ENCODE measurements around the gene TRPM3. TPM values are rescaled to one million over a fixed set of nuclear protein-coding genes. Genes with fewer than 3 reads are reported as not detected.

Gene TRPM3
- total RNA-seq, 1 experiment from 2014 or later: 0.26 TPM

DNA sequence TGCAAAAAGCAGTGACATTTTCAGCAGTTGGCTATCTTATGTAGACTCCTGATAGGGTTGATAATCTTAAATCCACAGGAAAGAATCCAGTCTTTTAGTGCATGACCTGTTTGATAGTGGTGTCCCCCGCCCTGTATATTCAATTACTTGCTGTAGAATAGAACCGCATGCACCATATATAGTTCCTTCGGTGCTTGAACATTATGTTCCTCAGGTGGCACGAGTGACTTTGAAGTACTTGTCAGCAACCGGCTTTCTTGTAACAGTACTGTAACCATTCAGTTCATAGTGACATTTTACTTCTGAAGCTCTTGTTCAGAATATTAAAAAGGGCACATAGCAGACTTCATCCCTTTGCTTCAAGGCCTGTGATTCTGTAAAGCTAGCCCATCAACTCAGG lies 543.8 kb downstream of the TRPM3 start:
- TF ChIP-seq, protein P1, sequence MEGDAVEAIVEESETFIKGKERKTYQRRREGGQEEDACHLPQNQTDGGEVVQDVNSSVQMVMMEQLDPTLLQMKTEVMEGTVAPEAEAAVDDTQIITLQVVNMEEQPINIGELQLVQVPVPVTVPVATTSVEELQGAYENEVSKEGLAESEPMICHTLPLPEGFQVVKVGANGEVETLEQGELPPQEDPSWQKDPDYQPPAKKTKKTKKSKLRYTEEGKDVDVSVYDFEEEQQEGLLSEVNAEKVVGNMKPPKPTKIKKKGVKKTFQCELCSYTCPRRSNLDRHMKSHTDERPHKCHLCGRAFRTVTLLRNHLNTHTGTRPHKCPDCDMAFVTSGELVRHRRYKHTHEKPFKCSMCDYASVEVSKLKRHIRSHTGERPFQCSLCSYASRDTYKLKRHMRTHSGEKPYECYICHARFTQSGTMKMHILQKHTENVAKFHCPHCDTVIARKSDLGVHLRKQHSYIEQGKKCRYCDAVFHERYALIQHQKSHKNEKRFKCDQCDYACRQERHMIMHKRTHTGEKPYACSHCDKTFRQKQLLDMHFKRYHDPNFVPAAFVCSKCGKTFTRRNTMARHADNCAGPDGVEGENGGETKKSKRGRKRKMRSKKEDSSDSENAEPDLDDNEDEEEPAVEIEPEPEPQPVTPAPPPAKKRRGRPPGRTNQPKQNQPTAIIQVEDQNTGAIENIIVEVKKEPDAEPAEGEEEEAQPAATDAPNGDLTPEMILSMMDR (conservative IDR thresholded peaks at IDR 0.05): no peak
- TF ChIP-seq EZH2 (IDR thresholded peaks at IDR 0.05; ENCODE audit: low read depth): no peak
- ChIA-PET CTCF (no interaction called here), POLR2A (ENCODE audit: unreplicated experiment) (no interaction called here)
- H4K20me1 ChIP-seq (ENCODE audit: insufficient read depth): no peaks in the 10 kb centered on the region
- H3K4me3 ChIP-seq: no peak overlapping the region
- no peak overlapping the region for H3K27ac ChIP-seq
- 0 out of 2 replicates have a peak overlapping the region, but pooled peaks have one; percentile 12 for H3K4me2 ChIP-seq
- no peaks in the 10 kb centered on the region for H3K9me2 ChIP-seq (ENCODE audit: insufficient read depth)
- no TSS peak for BruUV-seq (replicated peaks)
- intact Hi-C loops (cut with micrococcal nuclease; ENCODE audit: unreplicated experiment): loop anchor here (1.0 to 10.0 kb wide), 2 partner anchors 23 to 153 kb away; no protein-coding TSS in a partner anchor
- H3F3A ChIP-seq (ENCODE audit: insufficient read depth, low read depth): no peaks in the 10 kb centered on the region; the same call in 1 of the 2 replicates
- peaks cover 10% of the 10 kb centered on the region for H3K4me1 ChIP-seq (replicated peaks; ENCODE audit: insufficient read depth)
- H3K36me3 ChIP-seq (ENCODE audit: low read depth): no peaks in the 10 kb centered on the region
- no peaks in the 10 kb centered on the region for H3K27me3 ChIP-seq (ENCODE audit: insufficient read depth, low read depth)
- H3K9me3 ChIP-seq (ENCODE audit: insufficient read depth, low read depth): no peaks in the 10 kb centered on the region
- H3K79me2 ChIP-seq (ENCODE audit: low read depth): no peaks in the 10 kb centered on the region
- no peak for DNase-seq
- H2AFZ ChIP-seq: no peak overlapping the region

DNA sequence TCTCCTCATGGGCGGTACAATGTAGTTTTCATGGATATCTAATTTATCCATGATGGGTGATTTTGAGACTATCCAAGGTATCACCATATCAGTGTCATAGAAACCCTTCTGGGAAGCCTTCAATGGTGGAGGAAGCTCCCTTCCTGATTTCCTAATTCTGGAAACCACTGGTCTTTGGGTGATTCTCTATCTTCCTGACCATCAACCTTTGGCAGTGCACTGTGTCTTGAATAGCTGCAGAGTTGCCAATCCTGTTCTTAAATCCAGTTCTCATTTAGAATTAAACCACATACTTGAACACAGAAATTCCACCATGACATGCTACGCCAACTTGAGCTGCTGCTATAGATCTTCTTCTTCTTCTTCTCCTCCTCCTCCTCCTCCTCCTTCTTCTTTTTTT lies 545.3 kb downstream of the TRPM3 start:
- Histone ChIP-seq H3K9me3 (ENCODE audit: insufficient read depth, low read depth) (no peaks in the 10 kb centered on the region), H3K4me2 (no peak overlapping the region), H3K36me3 (ENCODE audit: low read depth) (no peaks in the 10 kb centered on the region), H3K27ac (no peak overlapping the region), H3F3A (ENCODE audit: insufficient read depth, low read depth) (no peaks in the 10 kb centered on the region; the same call in 1 of the 2 replicates), H4K20me1 (ENCODE audit: insufficient read depth) (no peaks in the 10 kb centered on the region), H2AFZ (no peak overlapping the region), H3K9me2 (ENCODE audit: insufficient read depth) (no peaks in the 10 kb centered on the region), H3K79me2 (ENCODE audit: low read depth) (no peaks in the 10 kb centered on the region), H3K27me3 (ENCODE audit: insufficient read depth, low read depth) (no peaks in the 10 kb centered on the region), H3K4me3 (no peak overlapping the region), H3K4me1 (replicated peaks; ENCODE audit: insufficient read depth) (peaks cover 10% of the 10 kb centered on the region)
- DNase-seq: no peak
- no peak for TF ChIP-seq EZH2 (IDR thresholded peaks at IDR 0.05; ENCODE audit: low read depth)
- TF ChIP-seq, protein P1 (conservative IDR thresholded peaks at IDR 0.05): no peak
- ChIA-PET CTCF (no interaction called here), POLR2A (ENCODE audit: unreplicated experiment) (no interaction called here)
- intact Hi-C loops (cut with micrococcal nuclease; ENCODE audit: unreplicated experiment): loop anchor here (10.0 kb wide), 1 partner anchor 151 kb away; no protein-coding TSS in a partner anchor
- BruUV-seq (replicated peaks): no TSS peak

DNA sequence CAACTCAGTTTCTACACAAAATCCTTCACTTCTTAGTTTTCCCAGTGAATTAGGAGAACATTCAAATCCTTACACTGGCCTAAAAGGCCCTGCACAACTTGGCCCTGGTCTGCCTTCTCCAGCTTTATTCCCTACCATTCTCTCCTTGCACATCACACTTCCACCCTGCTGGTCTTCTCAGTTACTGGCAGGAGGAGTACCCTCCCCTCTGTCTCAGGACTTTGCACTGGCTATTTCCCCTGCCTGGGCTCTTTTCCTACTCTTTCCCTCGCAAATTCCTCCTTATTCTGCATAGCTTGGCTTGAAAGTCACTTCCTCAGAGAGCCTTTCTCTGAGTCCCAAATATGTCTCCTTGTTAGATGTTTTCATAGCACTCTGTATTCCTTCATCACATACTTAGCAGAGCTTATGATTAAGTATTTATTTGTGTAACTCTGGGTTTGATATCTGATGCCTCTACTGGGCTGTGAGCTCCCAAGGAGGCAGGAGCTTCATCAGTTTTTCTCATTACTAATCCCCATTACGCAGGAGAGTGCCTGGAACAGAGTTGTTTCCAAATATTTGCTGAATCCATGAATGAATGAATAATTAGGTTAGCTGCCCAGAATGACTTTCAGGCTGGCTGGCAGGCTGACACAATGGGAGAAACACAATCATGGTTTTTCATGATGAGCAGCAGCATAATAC lies 547.1 kb downstream of the TRPM3 start:
- intact Hi-C loops (cut with micrococcal nuclease; ENCODE audit: unreplicated experiment): loop anchor here (10.0 kb wide), 1 partner anchor 149 kb away; no protein-coding TSS in a partner anchor

More for the DNA sequence above, 547.1 kb downstream of the TRPM3 start:
- Histone ChIP-seq H3K27ac (no peak overlapping the region), H3K4me2 (no peak overlapping the region), H3K27me3 (ENCODE audit: insufficient read depth, low read depth) (no peaks in the 10 kb centered on the region), H4K20me1 (ENCODE audit: insufficient read depth) (no peaks in the 10 kb centered on the region), H2AFZ (no peak overlapping the region), H3K79me2 (ENCODE audit: low read depth) (no peaks in the 10 kb centered on the region), H3K4me1 (replicated peaks; ENCODE audit: insufficient read depth) (peaks cover 10% of the 10 kb centered on the region), H3K9me2 (ENCODE audit: insufficient read depth) (no peaks in the 10 kb centered on the region), H3K4me3 (no peak overlapping the region), H3K9me3 (ENCODE audit: insufficient read depth, low read depth) (no peaks in the 10 kb centered on the region), H3K36me3 (ENCODE audit: low read depth) (no peaks in the 10 kb centered on the region), H3F3A (ENCODE audit: insufficient read depth, low read depth) (no peaks in the 10 kb centered on the region; the same call in 1 of the 2 replicates)
- POLR2A ChIA-PET (ENCODE audit: unreplicated experiment): interaction anchor here (0.6 kb wide), 2 partner anchors 152 to 234 kb away, joined by 3 to 6 read pairs; no protein-coding TSS in a partner anchor
- CTCF ChIA-PET: interaction anchor here (0.6 kb wide), 1 partner anchor 73 kb away, joined by 3 read pairs; no protein-coding TSS in a partner anchor
- TF ChIP-seq, protein P1 (conservative IDR thresholded peaks at IDR 0.05): no peak
- no peak for TF ChIP-seq EZH2 (IDR thresholded peaks at IDR 0.05; ENCODE audit: low read depth)
- no TSS peak for BruUV-seq (replicated peaks)
- no peak for DNase-seq
